PFSK-1 (cell line): ENCODE results near the gene SPART.

Experiments
- FOXP2 ChIP-seq: optimal IDR thresholded peaks from 2 replicates; pipeline ENCODE3; 2011; ENCODE audit warnings: borderline replicate concordance, control low read depth, inconsistent platforms; ENCODE audit not compliant: insufficient read depth; ENCODE audit errors: extremely low read length, extremely low read depth
- POLR2AphosphoS5 ChIP-seq: IDR thresholded peaks from 2 replicates; pipeline ENCODE4 v1.6.1; 2012; ENCODE audit warnings: low read depth, mild to moderate bottlenecking, control low read depth, low read length, moderate library complexity
- REST ChIP-seq, 2 experiments: IDR thresholded peaks; 2 replicates each; pipeline versions ENCODE4 v1.6.1 to v1.8.0; 2011 to 2012; ENCODE audit warnings: low read depth in 2 of 2, low read length in 2 of 2, control low read depth in 1 of 2, inconsistent platforms in 1 of 2, mild to moderate bottlenecking in 1 of 2, moderate library complexity in 1 of 2; ENCODE audit not compliant: insufficient read depth in 1 of 2
- SIN3A ChIP-seq: IDR thresholded peaks from 2 replicates; pipeline ENCODE4 v1.6.1; 2012; ENCODE audit warnings: mild to moderate bottlenecking, low read length, moderate library complexity, borderline replicate concordance; ENCODE audit not compliant: insufficient read depth
- TAF1 ChIP-seq: IDR thresholded peaks from 2 replicates; pipeline ENCODE4 v1.6.1; 2012; ENCODE audit warnings: low read length, control low read depth, borderline replicate concordance; ENCODE audit not compliant: insufficient read depth

The SPART gene

GRCh38 chr13:36261011-36261410, 85.2 kb downstream of the SPART start:
- TF ChIP-seq FOXP2: no peak
- TF ChIP-seq REST (IDR thresholded peaks at IDR 0.05; ENCODE audit: insufficient read depth in 1 of 2, low read depth in 2 of 2, low read length in 2 of 2): no peak
- TF ChIP-seq SIN3A: no peak
- no peak for TF ChIP-seq POLR2AphosphoS5
- no peak for TF ChIP-seq TAF1

DNA sequence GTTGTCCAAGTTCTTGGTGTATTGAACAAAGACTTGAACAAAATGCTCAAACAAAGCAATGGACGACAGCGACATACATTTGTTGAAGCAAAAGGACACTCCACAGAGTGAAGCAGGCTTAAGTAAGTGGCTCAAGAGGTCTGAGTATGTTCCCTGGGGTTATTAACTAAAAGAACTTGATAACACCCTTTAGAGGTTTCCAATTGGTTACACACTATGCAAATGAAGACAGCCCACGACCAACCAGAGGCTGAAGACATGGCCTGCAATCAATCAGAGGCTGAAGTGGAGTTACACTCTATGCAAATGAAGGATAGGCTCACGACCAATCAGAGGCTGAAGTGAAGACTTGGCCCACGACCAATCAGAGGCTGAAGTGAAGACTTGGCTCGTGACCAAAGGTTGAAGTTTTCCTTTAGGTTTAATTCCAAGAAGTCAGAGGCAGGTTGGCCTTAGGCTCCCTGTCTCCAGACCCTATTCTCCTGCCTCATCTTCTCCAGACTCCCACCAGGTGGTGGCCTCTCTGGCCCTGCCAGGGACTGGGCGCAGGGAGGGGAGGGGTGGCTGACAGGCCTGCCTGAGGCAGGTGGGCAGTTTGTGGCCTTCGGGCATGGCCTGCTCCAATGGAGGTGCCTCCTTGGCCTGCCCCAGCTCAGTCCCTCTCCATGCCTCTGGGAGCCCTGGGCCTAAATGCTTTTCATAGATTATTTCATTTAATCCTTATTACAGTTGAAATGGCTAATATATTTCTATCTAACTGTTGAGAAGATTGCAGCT, 86.6 kb downstream of the SPART start:
- TF ChIP-seq SIN3A (no peak), TAF1 (no peak), FOXP2 (no peak), REST (IDR thresholded peaks at IDR 0.05; ENCODE audit: insufficient read depth in 1 of 2, low read depth in 2 of 2, low read length in 2 of 2) (no peak), POLR2AphosphoS5 (no peak)

DNA sequence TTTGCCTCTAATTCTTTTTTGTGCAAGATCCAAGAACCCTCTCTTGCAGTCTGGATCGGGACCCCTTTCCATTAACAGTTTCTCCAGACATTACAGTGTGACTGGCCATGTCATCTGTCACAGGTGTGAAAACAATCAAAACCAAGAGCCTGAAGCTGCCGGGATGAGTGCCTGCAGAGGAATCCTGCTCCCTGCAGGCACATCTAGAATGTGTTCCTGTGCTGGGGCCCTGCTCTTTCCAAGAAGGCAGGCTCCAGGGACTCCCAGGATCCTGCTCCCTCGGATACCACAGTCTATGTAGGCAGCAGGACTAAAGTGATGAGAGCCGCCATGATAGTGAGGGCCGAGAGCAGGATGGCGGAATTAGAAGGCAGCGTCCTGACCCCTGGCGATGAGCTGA, 87.4 kb downstream of the SPART start:
- no peak for TF ChIP-seq FOXP2
- no peak for TF ChIP-seq TAF1
- no peak for TF ChIP-seq REST (IDR thresholded peaks at IDR 0.05; ENCODE audit: insufficient read depth in 1 of 2, low read depth in 2 of 2, low read length in 2 of 2)
- TF ChIP-seq POLR2AphosphoS5: no peak
- no peak for TF ChIP-seq SIN3A
